Right lobe of liver (tissue), 6 donors: ENCODE results near the gene RSU1. TPM values are rescaled to one million over a fixed set of nuclear protein-coding genes. Genes with fewer than 3 reads are reported as not detected.

Experiments
- ATAC-seq, 4 donors: fragments of 200-7000 bp; cut with Tn5 transposase; one replicate each; pipeline ENCODE4 v1.9.1; 2020; ENCODE audit warnings: mild to moderate bottlenecking in 4 of 4, moderate library complexity in 4 of 4
- DNase-seq, 3 donors: peaks; one replicate each; pipeline ENCODE4 v3.0.0-alpha.2; 2020
- H3K27ac ChIP-seq, 3 donors: fragments of 200-600 bp; one replicate each; pipeline ENCODE4 v1.8.0; 2022
- H3K27me3 ChIP-seq, 2 donors: fragments of 200-600 bp; one replicate each; pipeline ENCODE4 v1.8.0; 2022
- H3K36me3 ChIP-seq, 4 donors: fragments of 200-600 bp; sonication (generic) in 1 of 4; one replicate each; pipeline versions ENCODE4 v1.5.1 to v1.8.0; 2017 to 2022; ENCODE audit warnings: control low read depth in 1 of 4
- H3K4me1 ChIP-seq, 4 donors: fragments of 200-600 bp; sonication (generic) in 1 of 4; one replicate each; pipeline versions ENCODE4 v1.5.1 to v1.8.0; 2017 to 2022; ENCODE audit warnings: control low read depth in 1 of 4
- H3K4me3 ChIP-seq, 3 donors: fragments of 200-600 bp; one replicate each; pipeline ENCODE4 v1.8.0; 2022
- H3K9me3 ChIP-seq, 4 donors: fragments of 200-600 bp; sonication (generic) in 1 of 4; one replicate each; pipeline versions ENCODE4 v1.5.1 to v1.8.0; 2017 to 2022; ENCODE audit warnings: control low read depth in 1 of 4
- CTCF ChIP-seq, 4 donors: fragments of 200-600 bp in 3 of 4; fragments of 450-650 bp in 1 of 4; IDR thresholded peaks; one replicate each; pipeline versions ENCODE4 v1.5.1 to v1.8.0; 2016 to 2022; ENCODE audit warnings: antibody characterized with exemption in 4 of 4, mild to moderate bottlenecking in 2 of 4
- POLR2A ChIP-seq: fragments of 450-650 bp; IDR thresholded peaks from one replicate; pipeline ENCODE4 v1.6.1; 2017; ENCODE audit warnings: antibody characterized with exemption, mild to moderate bottlenecking
- WGBS: methylation state at CpG from one replicate; pipeline ENCODE4 v1.1.6; 2018; ENCODE audit warnings: low coverage, low lambda C conversion rate; ENCODE audit not compliant: insufficient coverage; ENCODE audit errors: missing lambda C conversion rate; 5-methylcytosine and 5-hydroxymethylcytosine counted together
- intact Hi-C, 2 donors: fragments of 100-400 bp; cut with DNase I; formaldehyde crosslinking; loops; one replicate each; pipeline versions ENCODE4 v1.11.2 to v1.14.1; 2022
- total RNA-seq, 6 experiments: library from RNA; depleted of rRNA in 2 of 6; stranded (reverse); fragments of >200 nt in 2 of 6; fragmentation: NEBNext Ultra II Directional in 3 of 6; extraction: Animal tissue kit (Norgen Biotek cat#: 25700) in 3 of 6; gene quantifications; one replicate each; pipeline versions ENCODE4 v1.1.0 to v1.2.4, GENCODE V29; 2016 to 2023
- donor health status: DM: no; HTN: yes; CAD: no.
- donor health status: DM: no; HTN: no; CAD: no.
- donor health status: DM: no; HTN: no; CAD: no.
- donor health status: DM: no; HTN: yes; CAD: no.
- donor health status: DM: no; HTN: yes; CAD: no.

Gene RSU1
- total RNA-seq, 6 experiments from 2014 or later: 24.1 to 44.5 (median 28.4) TPM

- no peaks in the 10 kb centered on the region for H3K9me3 ChIP-seq
- DNase-seq (no peak), ATAC-seq (no peak)
- no peaks in the 10 kb centered on the region for H3K27me3 ChIP-seq
- intact Hi-C loops: no loop called here
- H3K4me3 ChIP-seq: no peak overlapping the region
- no peak overlapping the region for H3K27ac ChIP-seq
- 90% methylated on average over 6 of the region's 6 CpGs for WGBS
- H3K36me3 ChIP-seq: no peaks in the 10 kb centered on the region
- TF ChIP-seq CTCF (IDR thresholded peaks at IDR 0.05): no peak
- no peak for TF ChIP-seq POLR2A
- no peaks in the 10 kb centered on the region for H3K4me1 ChIP-seq
Measured at GRCh38 chr10:16606421-16606820, 210.8 kb downstream of the RSU1 start.

GRCh38 chr10:16603308-16603707 is 213.9 kb downstream of the RSU1 start:
- TF ChIP-seq CTCF (IDR thresholded peaks at IDR 0.05) (no peak), POLR2A (no peak)
- Histone ChIP-seq H3K27ac (no peak overlapping the region), H3K4me1 (no peaks in the 10 kb centered on the region), H3K36me3 (no peaks in the 10 kb centered on the region), H3K4me3 (no peak overlapping the region), H3K9me3 (no peaks in the 10 kb centered on the region), H3K27me3 (no peaks in the 10 kb centered on the region)
- intact Hi-C loops: no loop called here
- no peak for ATAC-seq
- DNase-seq: no peak
- 100% methylated on average over 2 of the region's 2 CpGs for WGBS

- no peak for TF ChIP-seq POLR2A
- no peak for TF ChIP-seq CTCF (IDR thresholded peaks at IDR 0.05)
- intact Hi-C loops: no loop called here
- ATAC-seq: no peak
Measured at GRCh38 chr10:16602104-16602775, 215.0 kb downstream of the RSU1 start.

GRCh38 chr10:16599662-16600061 is 217.6 kb downstream of the RSU1 start:
- no peak overlapping the region for H3K27ac ChIP-seq
- no peaks in the 10 kb centered on the region for H3K9me3 ChIP-seq
- DNase-seq (no peak), ATAC-seq (no peak)
- no peaks in the 10 kb centered on the region for H3K36me3 ChIP-seq
- 94% methylated on average over 2 of the region's 8 CpGs for WGBS
- no peaks in the 10 kb centered on the region for H3K4me1 ChIP-seq
- H3K4me3 ChIP-seq: no peak overlapping the region
- intact Hi-C loops: no loop called here
- TF ChIP-seq CTCF (IDR thresholded peaks at IDR 0.05) (no peak), POLR2A (no peak)
- H3K27me3 ChIP-seq: no peaks in the 10 kb centered on the region

More at GRCh38 chr10:16602104-16602775, 215.0 kb downstream of the RSU1 start:
- DNase-seq: no peak
- Histone ChIP-seq H3K9me3 (no peaks in the 10 kb centered on the region), H3K36me3 (no peaks in the 10 kb centered on the region), H3K4me1 (no peaks in the 10 kb centered on the region), H3K27ac (no peak overlapping the region), H3K27me3 (no peaks in the 10 kb centered on the region), H3K4me3 (no peak overlapping the region)
- WGBS: 63% methylated on average over 4 of the region's 8 CpGs
